ENCODE results near the gene SLC8A1. TPM values are rescaled to one million over a fixed set of nuclear protein-coding genes. Genes with fewer than 3 reads are reported as not detected.

The SLC8A1 gene
- total RNA-seq, 1 experiment from 2014 or later: not detected

DNA sequence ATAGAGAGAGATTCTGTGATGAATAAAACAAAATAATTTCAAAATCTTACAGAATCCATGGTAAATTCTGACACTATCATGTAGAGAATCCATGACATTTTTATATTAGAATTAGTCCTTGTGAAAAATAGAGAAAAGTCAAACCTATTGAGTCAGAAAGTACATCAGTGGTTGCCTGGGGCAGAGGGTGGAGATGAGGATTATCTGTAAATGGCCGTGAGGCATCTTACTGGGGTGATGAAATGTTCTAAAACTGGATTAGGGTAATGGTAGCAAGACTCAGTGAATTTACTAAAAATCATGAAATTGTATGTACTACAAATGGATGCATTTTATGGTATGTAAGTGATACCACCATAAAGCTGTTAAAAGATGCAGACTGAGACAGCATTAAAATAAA is 323.1 kb downstream of the SLC8A1 start:
- no TSS peak for BruUV-seq (replicated peaks)
- Histone ChIP-seq H3K27ac (ENCODE audit: low read depth, low read length, poor library complexity, severe bottlenecking) (no peak overlapping the region), H3K36me3 (ENCODE audit: insufficient read depth, low read length, poor library complexity, severe bottlenecking) (no peaks in the 10 kb centered on the region), H3K4me1 (ENCODE audit: insufficient read depth, low read length, poor library complexity, severe bottlenecking) (no peaks in the 10 kb centered on the region), H3K27me3 (replicated peaks; ENCODE audit: insufficient read depth, low read depth, low read length, poor library complexity) (peaks cover 17% of the 10 kb centered on the region), H3K9me3 (ENCODE audit: low read depth, low read length, poor library complexity, severe bottlenecking) (no peaks in the 10 kb centered on the region), H3K4me3 (ENCODE audit: low read depth, low read length, poor library complexity, severe bottlenecking) (no peak overlapping the region)
- TF ChIP-seq EZH2 (IDR thresholded peaks at IDR 0.05; ENCODE audit: borderline replicate concordance, low read depth, low read length, poor library complexity, severe bottlenecking): no peak
- TF ChIP-seq, protein P1, sequence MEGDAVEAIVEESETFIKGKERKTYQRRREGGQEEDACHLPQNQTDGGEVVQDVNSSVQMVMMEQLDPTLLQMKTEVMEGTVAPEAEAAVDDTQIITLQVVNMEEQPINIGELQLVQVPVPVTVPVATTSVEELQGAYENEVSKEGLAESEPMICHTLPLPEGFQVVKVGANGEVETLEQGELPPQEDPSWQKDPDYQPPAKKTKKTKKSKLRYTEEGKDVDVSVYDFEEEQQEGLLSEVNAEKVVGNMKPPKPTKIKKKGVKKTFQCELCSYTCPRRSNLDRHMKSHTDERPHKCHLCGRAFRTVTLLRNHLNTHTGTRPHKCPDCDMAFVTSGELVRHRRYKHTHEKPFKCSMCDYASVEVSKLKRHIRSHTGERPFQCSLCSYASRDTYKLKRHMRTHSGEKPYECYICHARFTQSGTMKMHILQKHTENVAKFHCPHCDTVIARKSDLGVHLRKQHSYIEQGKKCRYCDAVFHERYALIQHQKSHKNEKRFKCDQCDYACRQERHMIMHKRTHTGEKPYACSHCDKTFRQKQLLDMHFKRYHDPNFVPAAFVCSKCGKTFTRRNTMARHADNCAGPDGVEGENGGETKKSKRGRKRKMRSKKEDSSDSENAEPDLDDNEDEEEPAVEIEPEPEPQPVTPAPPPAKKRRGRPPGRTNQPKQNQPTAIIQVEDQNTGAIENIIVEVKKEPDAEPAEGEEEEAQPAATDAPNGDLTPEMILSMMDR (conservative IDR thresholded peaks at IDR 0.05; ENCODE audit: low read depth, low read length): no peak
- ChIA-PET CTCF (no interaction called here), POLR2A (ENCODE audit: low non-redundant PET) (no interaction called here)
- intact Hi-C loops (cut with micrococcal nuclease; ENCODE audit: unreplicated experiment): no loop called here
- no peak for DNase-seq (ENCODE audit: low spot score)

- intact Hi-C loops (cut with micrococcal nuclease; ENCODE audit: unreplicated experiment): no loop called here
- no peak for DNase-seq (ENCODE audit: low spot score)
- H3K27me3 ChIP-seq (replicated peaks; ENCODE audit: insufficient read depth, low read depth, low read length, poor library complexity): peaks cover 24% of the 10 kb centered on the region
Observed at GRCh38 chr2:40127890-40128557, 323.9 kb downstream of the SLC8A1 start.

DNA sequence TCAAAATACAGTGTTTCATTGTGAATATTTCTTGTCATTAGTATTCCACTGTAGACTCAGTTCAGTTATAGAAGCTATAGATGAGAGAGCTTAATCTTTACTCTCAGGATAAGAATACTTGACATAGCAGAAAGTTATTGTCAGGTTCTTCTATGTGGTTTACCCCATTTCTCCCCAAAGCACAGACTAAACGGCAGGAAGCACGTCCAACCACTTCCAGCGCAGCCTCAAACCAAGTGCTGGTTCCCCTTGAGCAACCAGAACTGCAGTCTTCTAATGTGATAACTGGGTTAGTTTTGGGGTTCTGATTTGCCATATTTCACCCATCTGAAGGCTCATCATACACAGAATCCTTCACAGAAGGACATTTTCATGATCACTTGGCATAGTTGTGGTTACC is 324.7 kb downstream of the SLC8A1 start:
- H3K27ac ChIP-seq (ENCODE audit: low read depth, low read length, poor library complexity, severe bottlenecking): no peak overlapping the region
- no peaks in the 10 kb centered on the region for H3K4me1 ChIP-seq (ENCODE audit: insufficient read depth, low read length, poor library complexity, severe bottlenecking)
- POLR2A ChIA-PET (ENCODE audit: low non-redundant PET): no interaction called here
- no TSS peak for BruUV-seq (replicated peaks)
- no peak for DNase-seq (ENCODE audit: low spot score)
- H3K27me3 ChIP-seq (replicated peaks; ENCODE audit: insufficient read depth, low read depth, low read length, poor library complexity): peaks cover 27% of the 10 kb centered on the region
- no peak overlapping the region for H3K4me3 ChIP-seq (ENCODE audit: low read depth, low read length, poor library complexity, severe bottlenecking)
- no peak for TF ChIP-seq EZH2 (IDR thresholded peaks at IDR 0.05; ENCODE audit: borderline replicate concordance, low read depth, low read length, poor library complexity, severe bottlenecking)
- TF ChIP-seq, protein P1 (conservative IDR thresholded peaks at IDR 0.05; ENCODE audit: low read depth, low read length): no peak
- no peaks in the 10 kb centered on the region for H3K36me3 ChIP-seq (ENCODE audit: insufficient read depth, low read length, poor library complexity, severe bottlenecking)
- H3K9me3 ChIP-seq (ENCODE audit: low read depth, low read length, poor library complexity, severe bottlenecking): no peaks in the 10 kb centered on the region
- CTCF ChIA-PET: no interaction called here
- intact Hi-C loops (cut with micrococcal nuclease; ENCODE audit: unreplicated experiment): no loop called here

More at GRCh38 chr2:40127890-40128557, 323.9 kb downstream of the SLC8A1 start:
- ChIA-PET CTCF (no interaction called here), POLR2A (ENCODE audit: low non-redundant PET) (no interaction called here)
- Histone ChIP-seq H3K27ac (ENCODE audit: low read depth, low read length, poor library complexity, severe bottlenecking) (no peak overlapping the region), H3K4me1 (ENCODE audit: insufficient read depth, low read length, poor library complexity, severe bottlenecking) (no peaks in the 10 kb centered on the region), H3K36me3 (ENCODE audit: insufficient read depth, low read length, poor library complexity, severe bottlenecking) (no peaks in the 10 kb centered on the region), H3K9me3 (ENCODE audit: low read depth, low read length, poor library complexity, severe bottlenecking) (no peaks in the 10 kb centered on the region), H3K4me3 (ENCODE audit: low read depth, low read length, poor library complexity, severe bottlenecking) (no peak overlapping the region)
- TF ChIP-seq, protein P1 (conservative IDR thresholded peaks at IDR 0.05; ENCODE audit: low read depth, low read length): no peak
- no peak for TF ChIP-seq EZH2 (IDR thresholded peaks at IDR 0.05; ENCODE audit: borderline replicate concordance, low read depth, low read length, poor library complexity, severe bottlenecking)
- no TSS peak for BruUV-seq (replicated peaks)
